Esophagus (tissue), 2 donors: ENCODE measurements around the gene UBE2R2. TPM values are rescaled to one million over a fixed set of nuclear protein-coding genes. Genes with fewer than 3 reads are reported as not detected.
"Not testable (repeated sequence)": the region's sequence is repeated elsewhere in the genome, so short reads cannot be mapped to it uniquely, and the experiment has no call there.

ENCODE experiments used
- H3K27ac ChIP-seq, 2 donors: one replicate each; pipeline ENCODE4 v1.5.1; 2013; ENCODE audit warnings: low read depth in 2 of 2, mild to moderate bottlenecking in 2 of 2, inconsistent platforms in 1 of 2, low read length in 1 of 2, moderate library complexity in 1 of 2
- H3K27me3 ChIP-seq, 2 donors: one replicate each; pipeline ENCODE4 v1.6.1; 2013; ENCODE audit warnings: low read length in 2 of 2, control low read depth in 1 of 2, mild to moderate bottlenecking in 1 of 2; ENCODE audit not compliant: insufficient read depth in 2 of 2, control insufficient read depth in 1 of 2
- H3K36me3 ChIP-seq, 2 donors: one replicate each; pipeline ENCODE4 v1.6.1; 2013; ENCODE audit warnings: low read length in 1 of 2; ENCODE audit not compliant: control insufficient read depth in 2 of 2, insufficient read depth in 2 of 2
- H3K4me1 ChIP-seq, 2 donors: one replicate each; pipeline ENCODE4 v1.6.1; 2013; ENCODE audit warnings: low read length in 1 of 2; ENCODE audit not compliant: control insufficient read depth in 2 of 2, insufficient read depth in 2 of 2
- H3K4me3 ChIP-seq, 2 donors: one replicate each; pipeline ENCODE4 v1.5.1; 2013; ENCODE audit warnings: low read length in 2 of 2, mild to moderate bottlenecking in 2 of 2, low read depth in 1 of 2, moderate library complexity in 1 of 2
- H3K9me3 ChIP-seq, 2 donors: one replicate each; pipeline ENCODE4 v1.6.1; 2013; ENCODE audit warnings: mild to moderate bottlenecking in 2 of 2, low read depth in 1 of 2, low read length in 1 of 2, moderate library complexity in 1 of 2; ENCODE audit not compliant: control insufficient read depth in 2 of 2, insufficient read depth in 1 of 2
- WGBS, 2 donors: extraction: QIAGEN DNeasy Blood & Tissue Kit; methylation state at CpG; one replicate each; pipeline ENCODE4 v1.1.7; 2013; 5-methylcytosine and 5-hydroxymethylcytosine counted together
- polyA plus RNA-seq, 2 donors: library from polyadenylated mRNA; stranded (reverse); fragments of 200-250 nt; gene quantifications; one replicate each; pipeline ENCODE4 v1.2.3, GENCODE V29; 2013
- donor health status: healthy with polysubstance abuse.
- donor health status: Bipolar disorder and iron deficiency.

UBE2R2 gene
- polyA plus RNA-seq, 2 donors, result 16.5 to 16.6 TPM

- no peaks in the 10 kb centered on the region for H3K36me3 ChIP-seq
- no peaks in the 10 kb centered on the region for H3K9me3 ChIP-seq
- no peak overlapping the region for H3K27ac ChIP-seq
- peaks cover 0 to 2% of the 10 kb centered on the region in 2 donors for H3K4me1 ChIP-seq
- no peaks in the 10 kb centered on the region for H3K27me3 ChIP-seq
- no peak overlapping the region for H3K4me3 ChIP-seq
- 87% methylated on average over 5 of the region's 5 CpGs for WGBS, 2 donors
Observed at GRCh38 chr9:33785914-33786313, 31.0 kb upstream of the UBE2R2 start.

GRCh38 chr9:33786681-33787080 lies 30.3 kb upstream of the UBE2R2 start:
- 85 to 91% methylated on average over 2 of the region's 2 CpGs for WGBS, 2 donors
- no peaks in the 10 kb centered on the region for H3K9me3 ChIP-seq
- H3K27me3 ChIP-seq, result no peaks in the 10 kb centered on the region
- H3K4me1 ChIP-seq, result peaks cover 0 to 2% of the 10 kb centered on the region in 2 donors
- no peak overlapping the region for H3K27ac ChIP-seq
- H3K36me3 ChIP-seq, result no peaks in the 10 kb centered on the region
- no peak overlapping the region for H3K4me3 ChIP-seq

GRCh38 chr9:33787839-33788238 lies 29.1 kb upstream of the UBE2R2 start:
- Histone ChIP-seq H3K27me3 (no peaks in the 10 kb centered on the region), H3K4me3 (no peak overlapping the region), H3K27ac (no peak overlapping the region), H3K36me3 (no peaks in the 10 kb centered on the region), H3K9me3 (no peaks in the 10 kb centered on the region), H3K4me1 (no peaks in the 10 kb centered on the region)
- 42 to 46% methylated on average over 1 of the region's 1 CpG for whole genome bisulfite sequencing, 2 donors

GRCh38 chr9:33789429-33789828 lies 27.5 kb upstream of the UBE2R2 start:
- not testable (repeated sequence) for H3K36me3 ChIP-seq, H3K27ac ChIP-seq, H3K4me1 ChIP-seq, H3K9me3 ChIP-seq, H3K27me3 ChIP-seq, H3K4me3 ChIP-seq
- 79 to 91% methylated on average over 2 of the region's 2 CpGs for WGBS, 2 donors

- Histone ChIP-seq H3K27ac (no peak overlapping the region), H3K4me1 (no peaks in the 10 kb centered on the region), H3K4me3 (no peak overlapping the region), H3K27me3 (no peaks in the 10 kb centered on the region), H3K36me3 (no peaks in the 10 kb centered on the region), H3K9me3 (no peaks in the 10 kb centered on the region)
- WGBS, 2 donors, result 16 to 24% methylated on average over 2 of the region's 2 CpGs
Observed at GRCh38 chr9:33791117-33791516, 25.8 kb upstream of the UBE2R2 start.

GRCh38 chr9:33793496-33793895 lies 23.5 kb upstream of the UBE2R2 start:
- 84 to 88% methylated on average over 1 of the region's 1 CpG for WGBS, 2 donors
- H3K9me3 ChIP-seq, H3K4me3 ChIP-seq, H3K36me3 ChIP-seq, H3K4me1 ChIP-seq, H3K27me3 ChIP-seq, H3K27ac ChIP-seq: not testable (repeated sequence)

GRCh38 chr9:33794560-33794959 lies 22.4 kb upstream of the UBE2R2 start:
- 70 to 85% methylated on average over 2 of the region's 2 CpGs for WGBS, 2 donors
- no peaks in the 10 kb centered on the region for H3K4me1 ChIP-seq
- H3K27ac ChIP-seq, result no peak overlapping the region
- H3K9me3 ChIP-seq, result no peaks in the 10 kb centered on the region
- H3K36me3 ChIP-seq, result no peaks in the 10 kb centered on the region
- no peaks in the 10 kb centered on the region for H3K27me3 ChIP-seq
- no peak overlapping the region for H3K4me3 ChIP-seq

- no peak within 1 kb of the TSS for H3K4me3 ChIP-seq
- no peaks in the 10 kb centered on the region for H3K4me1 ChIP-seq
- no peaks in the 10 kb centered on the region for H3K36me3 ChIP-seq
- H3K27ac ChIP-seq, result no peak within 1 kb of the TSS
- no peaks in the 10 kb centered on the region for H3K9me3 ChIP-seq
- no peaks in the 10 kb centered on the region for H3K27me3 ChIP-seq
- 50 to 64% methylated on average over 4 of the region's 4 CpGs for WGBS, 2 donors
Observed at GRCh38 chr9:33795281-33795680, 21.7 kb upstream of the UBE2R2 start, which contains the start of gene PRSS3. Gene PRSS3, plus strand, starts transcription at chr9:33795561. Its CDS starts 13 bp downstream, at chr9:33795574.

- Histone ChIP-seq H3K4me1 (no peaks in the 10 kb centered on the region), H3K27me3 (no peaks in the 10 kb centered on the region), H3K4me3 (no peak overlapping the region), H3K36me3 (no peaks in the 10 kb centered on the region), H3K27ac (no peak overlapping the region), H3K9me3 (no peaks in the 10 kb centered on the region)
- WGBS, 2 donors, result 37 to 44% methylated on average over 4 of the region's 4 CpGs
Observed at GRCh38 chr9:33795819-33796218, 21.1 kb upstream of the UBE2R2 start.

- H3K4me3 ChIP-seq, H3K4me1 ChIP-seq, H3K27me3 ChIP-seq, H3K36me3 ChIP-seq, H3K9me3 ChIP-seq, H3K27ac ChIP-seq: not testable (repeated sequence)
- 67 to 83% methylated on average over 5 of the region's 5 CpGs for WGBS, 2 donors
Observed at GRCh38 chr9:33796679-33797078, 20.3 kb upstream of the UBE2R2 start.
